Glutamatergic neuron (in vitro differentiated cells): ENCODE measurements around the gene MICU1. TPM values are rescaled to one million over a fixed set of nuclear protein-coding genes. Genes with fewer than 3 reads are reported as not detected.
"Not testable (repeated sequence)": the region's sequence is repeated elsewhere in the genome, so short reads cannot be mapped to it uniquely, and the experiment has no call there.

Source experiments
- DNase-seq: peaks from one replicate; pipeline ENCODE4 v3.0.0; 2022
- H3K27ac Mint-ChIP-seq: one replicate; pipeline ENCODE4 v1.8.0; 2020; ENCODE audit warnings: mild to moderate bottlenecking, mixed read lengths, inconsistent platforms; ENCODE audit not compliant: unreplicated experiment
- H3K27me3 Mint-ChIP-seq: one replicate; pipeline ENCODE4 v1.8.0; 2020; ENCODE audit warnings: mild to moderate bottlenecking, moderate library complexity, mixed read lengths, inconsistent platforms; ENCODE audit not compliant: unreplicated experiment
- H3K36me3 Mint-ChIP-seq: one replicate; pipeline ENCODE4 v1.8.0; 2020; ENCODE audit warnings: mild to moderate bottlenecking, mixed read lengths, inconsistent platforms; ENCODE audit not compliant: unreplicated experiment
- H3K4me1 Mint-ChIP-seq: one replicate; pipeline ENCODE4 v1.8.0; 2020; ENCODE audit warnings: mild to moderate bottlenecking, low read depth, mixed read lengths, inconsistent platforms; ENCODE audit not compliant: unreplicated experiment
- H3K4me3 Mint-ChIP-seq: one replicate; pipeline ENCODE4 v1.8.0; 2020; ENCODE audit warnings: mild to moderate bottlenecking, mixed read lengths, inconsistent platforms; ENCODE audit not compliant: unreplicated experiment
- H3K9me3 Mint-ChIP-seq: one replicate; pipeline ENCODE4 v1.8.0; 2020; ENCODE audit warnings: mild to moderate bottlenecking, moderate library complexity, mixed read lengths, inconsistent platforms; ENCODE audit not compliant: unreplicated experiment
- long read RNA-seq: library from polyadenylated mRNA; unstranded; transcript quantifications from one replicate; pipeline ENCODE4 v2.0.0, GENCODE V29; 2020; ENCODE audit not compliant: unreplicated experiment
- total RNA-seq: library from RNA; stranded (reverse); fragmentation: NEBNext Ultra II Directional; extraction: Animal tissue kit (Norgen Biotek cat#: 25700); gene quantifications from one replicate; pipeline ENCODE4 v1.2.1, GENCODE V29; 2021; ENCODE audit not compliant: unreplicated experiment
- TF ChIP-seq, protein P1 (sequence below): fragments of 200-600 bp; sonication (generic); IDR thresholded peaks from one replicate; pipeline ENCODE4 v1.5.0; 2021; ENCODE audit not compliant: partially characterized antibody, unreplicated experiment

The MICU1 gene, protein sequence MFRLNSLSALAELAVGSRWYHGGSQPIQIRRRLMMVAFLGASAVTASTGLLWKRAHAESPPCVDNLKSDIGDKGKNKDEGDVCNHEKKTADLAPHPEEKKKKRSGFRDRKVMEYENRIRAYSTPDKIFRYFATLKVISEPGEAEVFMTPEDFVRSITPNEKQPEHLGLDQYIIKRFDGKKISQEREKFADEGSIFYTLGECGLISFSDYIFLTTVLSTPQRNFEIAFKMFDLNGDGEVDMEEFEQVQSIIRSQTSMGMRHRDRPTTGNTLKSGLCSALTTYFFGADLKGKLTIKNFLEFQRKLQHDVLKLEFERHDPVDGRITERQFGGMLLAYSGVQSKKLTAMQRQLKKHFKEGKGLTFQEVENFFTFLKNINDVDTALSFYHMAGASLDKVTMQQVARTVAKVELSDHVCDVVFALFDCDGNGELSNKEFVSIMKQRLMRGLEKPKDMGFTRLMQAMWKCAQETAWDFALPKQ
- total RNA-seq, result 33.5 TPM
- long read RNA-seq, transcript MICU1-201 (12 exons, 2,383 nt), result major isoform, 8 of 17 reads
- long read RNA-seq, partial matches to known transcripts, result 3 of 17 reads
- long read RNA-seq, other reads (novel, unspliced or antisense), result 2 of 17 reads

DNA sequence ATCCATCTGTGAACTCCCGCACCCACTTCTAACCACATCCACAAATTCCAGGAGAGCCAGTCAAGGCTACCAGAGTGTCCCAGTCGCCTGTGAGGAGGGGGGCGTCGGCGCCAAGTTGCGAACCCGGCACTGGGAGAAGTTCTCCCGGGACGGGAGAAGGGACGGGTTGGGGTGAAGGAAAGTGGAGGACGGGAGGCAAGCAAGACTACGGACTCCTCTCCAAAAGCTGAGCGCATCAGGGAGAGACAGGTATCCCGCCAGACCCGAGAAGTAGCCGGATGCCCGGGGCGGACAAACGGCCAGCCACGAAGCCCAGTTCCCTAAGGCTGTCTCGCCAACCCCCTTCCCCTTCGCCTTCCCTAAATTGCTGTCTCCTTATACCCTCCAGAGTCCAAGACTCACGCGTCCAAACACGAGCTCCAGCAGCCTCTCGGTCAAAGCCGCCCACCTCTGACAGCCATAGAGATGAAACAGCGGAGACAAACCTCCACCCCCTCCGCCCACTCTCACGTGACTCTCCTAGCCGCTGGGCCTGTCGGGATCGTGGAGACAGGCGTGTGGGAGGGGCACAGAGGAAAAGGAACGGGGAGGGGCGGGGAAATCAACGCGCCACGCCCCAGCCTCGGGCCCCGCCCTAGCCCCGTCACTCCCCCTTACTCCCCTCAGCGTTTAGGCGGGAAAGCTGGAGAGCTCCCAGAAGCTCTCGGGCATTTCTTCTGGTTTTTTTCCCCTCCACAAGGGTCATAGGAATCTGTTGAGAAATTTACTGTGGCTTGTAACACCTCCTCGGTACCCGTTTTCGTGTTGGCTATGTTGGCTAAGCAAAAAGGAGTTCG lies at the start of gene MICU1:
TSS of gene MICU1 (minus strand) at position 472 of the 836 bp plus-strand sequence. CDS start 59,286 bp downstream, outside the sequence.
- Mint-ChIP-seq H3K4me1 (no peaks in the 10 kb centered on the region), H3K36me3 (no peaks in the 10 kb centered on the region), H3K27me3 (peaks cover 5% of the 10 kb centered on the region), H3K4me3 (peak within 1 kb of the TSS; percentile 99), H3K9me3 (no peaks in the 10 kb centered on the region), H3K27ac (peak within 1 kb of the TSS; percentile 69)
- DNase-seq, result peak; percentile 93
- TF ChIP-seq, protein P1, sequence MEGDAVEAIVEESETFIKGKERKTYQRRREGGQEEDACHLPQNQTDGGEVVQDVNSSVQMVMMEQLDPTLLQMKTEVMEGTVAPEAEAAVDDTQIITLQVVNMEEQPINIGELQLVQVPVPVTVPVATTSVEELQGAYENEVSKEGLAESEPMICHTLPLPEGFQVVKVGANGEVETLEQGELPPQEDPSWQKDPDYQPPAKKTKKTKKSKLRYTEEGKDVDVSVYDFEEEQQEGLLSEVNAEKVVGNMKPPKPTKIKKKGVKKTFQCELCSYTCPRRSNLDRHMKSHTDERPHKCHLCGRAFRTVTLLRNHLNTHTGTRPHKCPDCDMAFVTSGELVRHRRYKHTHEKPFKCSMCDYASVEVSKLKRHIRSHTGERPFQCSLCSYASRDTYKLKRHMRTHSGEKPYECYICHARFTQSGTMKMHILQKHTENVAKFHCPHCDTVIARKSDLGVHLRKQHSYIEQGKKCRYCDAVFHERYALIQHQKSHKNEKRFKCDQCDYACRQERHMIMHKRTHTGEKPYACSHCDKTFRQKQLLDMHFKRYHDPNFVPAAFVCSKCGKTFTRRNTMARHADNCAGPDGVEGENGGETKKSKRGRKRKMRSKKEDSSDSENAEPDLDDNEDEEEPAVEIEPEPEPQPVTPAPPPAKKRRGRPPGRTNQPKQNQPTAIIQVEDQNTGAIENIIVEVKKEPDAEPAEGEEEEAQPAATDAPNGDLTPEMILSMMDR, result no peak

DNA sequence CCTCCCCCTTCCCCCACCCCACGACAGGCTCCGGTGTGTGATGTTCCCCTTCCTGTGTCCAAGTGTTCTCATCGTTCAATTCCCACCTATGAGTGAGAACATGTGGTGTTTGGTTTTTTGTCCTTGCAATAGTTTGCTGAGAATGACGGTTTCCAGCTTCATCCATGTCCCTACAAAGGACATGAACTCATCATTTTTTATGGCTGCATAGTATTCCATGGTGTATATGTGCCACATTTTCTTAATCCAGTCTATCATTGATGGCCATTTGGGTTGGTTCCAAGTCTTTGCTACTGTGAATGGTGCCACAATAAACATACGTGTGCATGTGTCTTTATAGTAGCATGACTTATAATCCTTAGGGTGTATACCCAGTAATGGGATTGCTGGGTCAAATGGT lies 48.3 kb upstream of the MICU1 start:
- not testable (repeated sequence) for H3K36me3 Mint-ChIP-seq, H3K4me3 Mint-ChIP-seq, H3K4me1 Mint-ChIP-seq, DNase-seq, H3K27ac Mint-ChIP-seq, H3K27me3 Mint-ChIP-seq, H3K9me3 Mint-ChIP-seq

DNA sequence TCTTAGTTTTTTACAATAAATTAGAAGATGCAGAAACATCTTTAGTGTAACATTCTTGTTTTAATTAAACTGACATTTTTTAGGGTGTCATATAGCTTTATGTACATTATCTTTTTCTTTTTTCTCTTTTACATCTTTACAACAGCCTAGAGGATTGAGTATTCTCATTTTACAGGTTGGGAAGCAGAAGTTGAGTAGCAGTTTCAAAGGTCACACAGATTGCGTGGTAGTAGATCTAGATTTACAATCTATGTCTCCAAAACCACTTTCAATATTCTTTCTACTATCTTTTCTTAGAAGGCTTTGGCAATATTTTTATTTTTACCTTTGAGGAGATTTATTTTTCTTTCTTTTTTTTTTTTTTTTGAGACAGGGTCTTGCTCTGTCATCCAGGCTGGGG lies 47.4 kb upstream of the MICU1 start:
- Mint-ChIP-seq H3K9me3 (no peaks in the 10 kb centered on the region), H3K36me3 (no peaks in the 10 kb centered on the region)
- TF ChIP-seq, protein P1, result no peak

DNA sequence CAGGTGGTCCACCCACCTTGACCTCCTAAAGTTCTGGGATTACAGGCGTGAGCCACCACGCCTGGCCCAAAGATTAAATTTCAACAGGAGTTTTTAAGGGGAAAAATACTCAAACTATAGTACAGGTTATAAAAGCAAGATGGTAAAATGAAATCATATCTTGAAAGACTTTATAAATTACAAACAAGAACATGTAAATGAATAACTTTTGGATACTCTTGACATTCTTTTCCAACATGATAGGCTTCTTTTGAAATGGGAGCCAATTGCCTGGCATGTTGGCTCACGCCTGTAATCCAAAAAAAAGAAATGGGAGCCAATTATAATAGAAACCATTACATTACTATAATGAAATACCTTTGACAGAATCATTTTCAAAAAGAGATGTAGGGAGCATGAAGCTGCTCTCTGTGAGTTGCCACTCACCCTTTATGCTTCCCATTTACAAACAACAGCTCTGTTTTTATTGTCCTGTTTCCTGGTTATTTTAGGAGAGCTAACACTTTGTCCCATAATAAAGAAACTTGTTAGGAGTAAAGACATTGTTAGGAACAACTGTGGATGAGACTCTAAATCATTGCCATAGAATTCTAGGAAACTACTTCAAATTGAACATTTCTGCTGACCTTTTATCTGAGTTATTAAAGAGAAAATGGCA lies 41.5 kb upstream of the MICU1 start:
- H3K9me3 Mint-ChIP-seq, result no peaks in the 10 kb centered on the region
- no peak for DNase-seq
- TF ChIP-seq, protein P1, result no peak
- H3K27ac Mint-ChIP-seq, result no peak overlapping the region
- H3K4me3 Mint-ChIP-seq, result no peak overlapping the region
- H3K36me3 Mint-ChIP-seq, result no peaks in the 10 kb centered on the region
- H3K4me1 Mint-ChIP-seq, result no peaks in the 10 kb centered on the region
- H3K27me3 Mint-ChIP-seq, result no peaks in the 10 kb centered on the region

More for the DNA sequence above, 47.4 kb upstream of the MICU1 start:
- Mint-ChIP-seq H3K27me3 (no peaks in the 10 kb centered on the region), H3K27ac (no peak overlapping the region), H3K4me1 (no peaks in the 10 kb centered on the region), H3K4me3 (no peak overlapping the region)
- DNase-seq, result no peak

DNA sequence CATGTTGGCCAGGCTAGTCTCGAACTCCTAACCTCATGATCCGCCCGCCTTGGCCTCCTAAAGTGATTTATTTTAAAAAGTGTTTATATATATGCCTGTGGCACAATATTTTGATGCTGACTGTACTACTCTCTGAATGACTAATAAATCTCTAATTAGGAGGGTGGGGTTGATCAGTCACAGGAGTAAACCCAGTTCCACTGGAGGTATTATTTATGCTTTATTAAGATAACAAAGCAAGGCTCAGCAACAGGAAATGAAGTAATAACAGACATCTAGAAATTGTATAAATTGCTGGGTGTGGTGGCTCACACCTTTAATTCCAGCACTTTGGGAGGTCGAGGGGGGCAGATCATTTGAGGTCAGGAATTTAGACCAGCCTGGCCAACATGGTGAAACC lies 40.0 kb upstream of the MICU1 start:
- no peak overlapping the region for H3K4me3 Mint-ChIP-seq
- DNase-seq, result no peak
- no peaks in the 10 kb centered on the region for H3K4me1 Mint-ChIP-seq
- TF ChIP-seq, protein P1, result no peak
- H3K9me3 Mint-ChIP-seq, result no peaks in the 10 kb centered on the region
- no peak overlapping the region for H3K27ac Mint-ChIP-seq
- H3K27me3 Mint-ChIP-seq, result no peaks in the 10 kb centered on the region
- no peaks in the 10 kb centered on the region for H3K36me3 Mint-ChIP-seq
